ENCODE data around the gene MYLK.

The MYLK gene

DNA sequence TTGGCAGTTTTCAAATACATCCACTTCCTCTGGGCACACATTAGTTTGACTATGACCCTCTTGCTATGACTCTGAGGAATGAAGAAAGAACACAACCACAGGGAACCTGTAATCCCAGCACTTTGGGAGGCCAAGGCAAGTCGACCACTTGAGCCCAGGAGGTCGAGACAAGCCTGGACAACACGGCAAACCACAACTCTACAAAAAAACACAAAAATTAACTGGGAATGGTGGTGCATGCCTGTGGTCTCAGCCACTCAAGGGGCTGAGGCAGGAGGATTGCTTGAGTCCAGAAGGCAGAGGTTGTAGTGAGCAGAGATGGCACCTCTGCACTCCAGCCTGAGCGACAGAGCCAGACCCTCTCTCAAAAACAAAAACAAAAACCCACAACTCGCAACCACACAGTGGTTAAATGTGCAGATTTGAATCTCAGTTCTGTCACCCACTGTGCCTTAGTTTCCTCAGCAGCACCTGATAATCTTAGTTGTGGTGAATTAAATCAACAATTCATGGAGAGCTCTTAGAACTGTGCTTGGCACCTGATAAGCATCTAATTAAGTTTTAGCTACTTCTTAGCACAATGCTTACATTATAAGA lies 65.7 kb downstream of the MYLK start:
- DNase-seq = peak; percentile 38

DNA sequence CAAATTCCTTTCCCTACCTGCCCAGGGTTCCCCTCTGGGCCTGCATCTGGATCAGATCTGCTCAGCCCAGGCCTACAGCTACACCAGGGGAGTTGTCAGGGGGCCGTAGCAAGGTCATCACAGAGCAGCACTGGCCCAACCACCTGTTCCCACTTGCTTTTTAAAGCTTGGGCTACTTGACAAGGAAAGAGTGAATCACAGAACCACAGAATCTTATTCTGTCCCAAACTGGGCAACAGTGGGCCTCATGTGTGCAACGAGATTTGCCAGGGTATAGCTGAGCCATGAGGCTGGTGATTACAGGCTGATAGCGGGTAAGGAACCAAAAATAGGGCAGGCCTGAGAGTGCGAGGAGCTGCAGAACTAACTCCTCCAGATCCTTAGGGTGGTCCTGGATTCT lies 66.7 kb downstream of the MYLK start:
- no peak for DNase-seq

DNA sequence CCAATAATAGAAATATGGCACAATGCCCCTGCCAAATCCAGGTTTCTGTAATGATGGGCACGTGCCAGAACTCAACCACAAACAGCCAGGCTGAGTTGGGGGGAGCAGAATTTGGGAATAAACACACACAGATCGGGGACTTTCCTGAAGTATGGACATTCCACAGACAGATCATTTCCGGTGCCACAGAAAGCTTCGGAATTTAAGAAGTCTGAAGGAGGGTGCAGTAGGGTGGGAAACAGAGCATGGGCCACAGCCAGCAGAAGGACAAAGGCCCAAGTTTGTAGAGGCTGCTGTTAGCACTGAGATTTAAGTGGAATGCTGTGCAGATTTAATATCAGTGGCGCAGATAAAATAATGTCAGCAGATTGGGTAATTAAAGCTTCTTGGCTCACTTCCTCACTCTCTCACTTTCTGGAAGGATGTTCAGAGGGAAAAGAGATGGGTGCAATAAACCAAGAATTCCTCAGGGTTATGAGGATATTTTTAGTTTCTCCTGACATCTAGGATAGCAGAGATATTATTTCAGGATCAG lies 67.4 kb downstream of the MYLK start:
- no peak for DNase-seq

GRCh38 chr3:123815981-123816380 lies 68.2 kb downstream of the MYLK start:
- DNase-seq = no peak

GRCh38 chr3:123813876-123814275 lies 70.3 kb downstream of the MYLK start:
- DNase-seq = no peak

- DNase-seq = peak; percentile 19
Observed at GRCh38 chr3:123809597-123809996, 74.5 kb downstream of the MYLK start.

DNA sequence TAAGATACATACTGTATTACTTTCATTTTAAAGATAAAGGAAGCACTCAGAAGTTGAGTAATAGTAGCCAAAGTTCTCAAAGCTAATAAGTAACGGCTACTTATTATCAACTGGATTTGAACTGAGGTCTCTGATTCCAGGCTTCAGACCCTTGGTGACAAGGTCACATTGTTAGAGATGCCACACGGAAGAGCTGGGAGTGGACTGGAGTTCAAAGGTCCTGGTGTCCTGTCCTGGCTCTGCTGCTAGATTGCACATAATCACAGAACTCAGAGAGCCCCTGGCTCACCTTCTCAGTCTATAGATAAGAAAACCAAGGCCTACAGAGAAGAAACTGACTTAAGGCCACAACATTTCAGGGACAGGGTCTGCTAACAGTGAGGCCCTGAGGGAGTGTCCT lies 75.3 kb downstream of the MYLK start:
- peak; percentile 22 for DNase-seq

DNA sequence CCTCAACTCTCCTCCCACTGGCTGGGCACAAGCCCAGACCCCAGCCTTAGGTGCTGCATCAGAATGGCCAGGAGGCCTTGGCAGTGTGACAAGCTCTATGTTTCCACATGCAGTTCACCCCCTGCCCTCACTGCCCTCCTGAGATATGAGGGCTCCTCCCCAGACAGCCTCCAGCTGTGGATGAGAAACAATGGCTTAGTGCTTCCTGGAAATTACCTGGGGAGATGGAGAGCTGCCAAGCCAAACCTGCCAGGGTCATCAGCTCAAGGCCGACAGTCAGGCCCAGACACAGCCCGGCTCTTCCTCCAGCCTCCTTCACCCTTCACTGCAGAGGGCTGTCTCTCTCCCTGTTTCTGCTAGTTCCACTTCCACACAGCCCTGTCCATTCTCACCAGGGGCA lies 76.3 kb downstream of the MYLK start:
- DNase-seq = peak; percentile 43

DNA sequence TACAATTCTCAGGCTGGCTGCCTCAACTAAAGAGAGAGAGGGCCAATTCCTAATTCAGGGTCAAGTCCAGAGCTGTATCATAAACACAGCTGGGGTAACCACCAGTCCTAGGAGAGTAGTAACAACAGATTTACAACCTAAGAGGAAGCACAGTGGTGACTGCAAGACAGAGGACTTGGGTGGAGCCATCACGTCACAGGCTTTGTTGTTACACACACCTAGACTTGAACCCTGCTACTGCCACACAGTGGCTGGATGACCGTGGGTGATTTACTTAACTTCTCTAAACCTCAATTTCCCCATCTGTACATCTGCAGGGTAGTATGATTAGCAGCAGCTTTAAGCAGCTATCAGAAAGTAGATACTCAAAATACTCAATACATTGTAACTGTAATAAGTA lies 78.6 kb downstream of the MYLK start:
- DNase-seq = peak; percentile 11

GRCh38 chr3:123805101-123805500 lies 79.0 kb downstream of the MYLK start:
- no peak for DNase-seq

GRCh38 chr3:123804676-123805075 lies 79.5 kb downstream of the MYLK start:
- peak; percentile 43 for DNase-seq

- peak; percentile 64 for DNase-seq
Observed at GRCh38 chr3:123803521-123803920, 80.6 kb downstream of the MYLK start.

DNA sequence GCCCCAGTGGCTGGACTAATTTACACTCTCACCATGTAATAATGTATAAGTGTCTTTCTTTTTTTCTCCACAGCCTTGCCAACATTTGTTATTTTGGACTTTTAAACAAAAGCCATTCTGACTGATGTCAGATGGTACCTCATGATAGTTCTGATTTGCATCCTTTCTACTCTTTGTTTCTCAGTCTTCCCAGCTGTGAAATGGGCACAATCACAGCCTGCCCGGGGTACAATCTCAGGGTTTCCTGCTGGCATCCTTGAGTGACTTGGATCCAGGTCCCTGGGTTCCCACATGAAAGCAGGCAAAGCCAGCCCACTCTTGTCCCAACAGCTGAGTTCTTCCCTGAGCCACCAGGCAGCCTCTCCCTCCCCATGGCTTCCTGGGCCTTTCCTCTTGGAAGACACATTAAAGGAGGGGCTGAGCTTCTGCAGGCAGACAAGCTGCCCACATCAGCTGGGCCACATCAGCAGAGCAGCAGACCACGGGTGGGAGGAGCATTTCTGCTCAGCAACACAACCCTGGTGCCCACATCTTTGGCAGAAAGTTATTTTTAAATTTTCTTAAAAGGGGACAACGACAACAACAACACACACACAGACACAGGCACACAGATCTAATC lies 82.0 kb downstream of the MYLK start:
- DNase-seq = peak; percentile 35

GRCh38 chr3:123801474-123801873 lies 82.7 kb downstream of the MYLK start:
- peak; percentile 3 for DNase-seq

GRCh38 chr3:123800362-123800682 lies 83.8 kb downstream of the MYLK start:
- DNase-seq = peak; percentile 49

GRCh38 chr3:123799544-123800361 lies 84.4 kb downstream of the MYLK start:
- DNase-seq = peak; percentile 71

DNA sequence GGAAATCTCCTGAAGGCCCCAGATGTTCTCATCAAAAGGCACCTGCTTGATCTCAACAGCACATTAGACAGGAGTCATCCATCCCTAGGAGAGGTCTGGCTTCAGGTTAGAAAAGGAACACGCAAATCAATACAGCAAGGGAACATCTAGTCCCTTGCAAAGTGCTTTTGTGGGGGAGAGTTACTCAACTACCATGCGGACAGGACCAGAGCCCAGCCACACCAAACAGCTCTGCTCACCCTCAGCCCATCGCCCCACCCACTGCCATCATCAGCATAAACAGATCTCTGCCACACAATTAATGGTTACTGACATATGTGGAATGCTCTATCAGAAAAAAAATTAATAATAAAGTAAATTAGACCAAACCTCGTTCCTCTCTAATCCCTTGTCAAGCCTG lies 85.6 kb downstream of the MYLK start:
- DNase-seq = peak; percentile 43

DNA sequence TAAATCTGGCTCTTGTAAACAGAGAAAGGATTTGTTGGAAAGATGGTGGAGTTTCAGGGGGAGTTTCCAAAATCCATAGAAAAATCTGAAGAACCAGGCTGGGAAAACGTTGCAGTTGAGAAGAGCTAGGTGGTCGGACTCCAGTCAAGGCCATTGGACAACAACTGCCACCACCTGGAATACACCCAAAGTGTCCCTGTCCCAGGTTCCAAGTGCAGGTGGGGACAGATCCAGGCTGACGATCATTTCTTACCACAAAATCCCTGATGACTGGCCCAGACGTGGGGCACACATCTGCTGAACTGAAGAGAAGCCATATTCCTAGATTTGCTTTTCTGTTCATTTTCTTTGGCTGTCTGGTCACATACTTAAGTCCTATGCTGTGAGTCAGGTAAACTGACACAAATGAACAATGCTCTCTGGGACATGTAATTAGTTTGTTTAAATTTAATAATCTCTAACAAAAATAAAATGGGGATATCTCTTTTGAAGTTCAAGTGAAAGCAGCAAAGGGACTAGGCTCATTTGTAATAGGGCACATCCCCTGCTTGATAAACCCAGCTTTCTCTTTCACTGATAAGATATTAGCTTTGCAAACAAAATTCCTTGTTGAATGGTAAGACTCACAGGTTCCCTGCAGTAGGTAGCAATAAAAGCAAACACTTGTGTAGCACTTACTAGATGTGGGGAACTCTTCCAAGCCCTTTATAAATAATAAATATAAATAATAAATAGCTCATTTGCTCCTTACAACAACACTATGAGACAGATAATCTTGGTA lies 88.5 kb downstream of the MYLK start:
- DNase-seq = no peak

- no peak for DNase-seq
Observed at GRCh38 chr3:123793425-123793824, 90.7 kb downstream of the MYLK start.

- DNase-seq = peak; percentile 98
Observed at GRCh38 chr3:123792473-123793201, 91.5 kb downstream of the MYLK start.

DNA sequence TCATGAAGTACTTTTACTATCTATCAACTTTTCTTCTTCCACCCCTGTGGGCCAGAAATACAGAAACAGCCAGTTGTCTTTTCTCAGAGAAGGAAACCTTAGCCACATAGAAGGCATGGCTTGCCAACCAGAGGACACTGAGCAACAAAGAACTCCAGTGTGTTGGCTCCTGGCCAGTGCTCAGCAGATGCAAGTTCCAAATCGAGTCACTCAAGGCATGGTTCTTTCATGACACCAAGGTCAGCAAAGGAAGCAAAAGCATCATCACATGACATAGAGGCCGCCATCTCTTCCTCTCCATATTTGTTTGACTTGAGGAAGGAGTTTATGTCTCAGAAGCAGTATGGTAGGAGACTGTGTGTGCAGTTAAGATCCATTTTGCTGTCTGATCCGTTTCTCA lies 92.2 kb downstream of the MYLK start:
- DNase-seq = no peak

- no peak for DNase-seq
Observed at GRCh38 chr3:123791417-123791816, 92.7 kb downstream of the MYLK start.

DNA sequence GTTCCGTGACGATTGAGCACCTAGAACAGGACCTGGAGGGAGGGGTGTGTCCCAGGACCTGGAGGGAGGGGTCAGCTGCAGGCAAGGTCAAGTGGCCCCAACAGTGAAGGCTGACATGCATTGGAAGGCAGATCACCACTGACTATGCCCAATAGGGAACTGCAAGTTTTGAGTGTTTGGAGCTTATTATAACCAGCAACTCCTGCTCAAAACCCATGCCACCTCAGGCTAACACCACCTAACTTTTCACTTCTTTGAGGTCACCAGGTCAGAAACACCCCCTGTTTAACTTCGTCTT lies 93.1 kb downstream of the MYLK start:
- peak; percentile 51 for DNase-seq

All from islet precursor cell (in vitro differentiated cells).